NCI-H2107 (cell line): Measurements from ENCODE around the gene PPFIBP2.

ENCODE experiments used
- DNase-seq: peaks from one replicate; lab custom pipeline; 2025; lab: John Stamatoyannopoulos, UW

The PPFIBP2 gene

GRCh38 chr11:7513234-7514098 lies at the start of gene PPFIBP2:
TSS of gene PPFIBP2 (plus strand) at chr11:7513999. CDS start at chr11:7549476, 35,477 bp downstream.
- no peak for DNase-seq

DNA sequence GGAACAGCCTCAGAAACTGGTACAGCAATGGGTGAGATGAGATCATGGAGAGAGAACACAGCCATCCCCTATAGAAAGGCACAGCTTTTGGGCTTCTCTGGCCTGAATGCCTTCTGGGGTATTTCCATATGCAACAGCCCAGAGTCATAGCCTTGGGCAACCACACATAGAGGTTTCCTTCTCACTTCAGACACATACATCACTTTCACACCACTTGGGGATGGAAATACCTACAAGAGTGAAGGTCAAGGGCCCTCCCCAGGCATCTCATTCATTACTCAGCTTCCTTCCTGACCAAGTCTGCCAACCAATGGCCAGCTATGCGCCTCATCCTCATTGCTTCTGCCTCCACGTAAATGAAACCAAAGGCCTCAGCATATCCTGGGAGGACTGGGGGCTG lies 46.1 kb upstream of the PPFIBP2 start:
- no peak for DNase-seq

DNA sequence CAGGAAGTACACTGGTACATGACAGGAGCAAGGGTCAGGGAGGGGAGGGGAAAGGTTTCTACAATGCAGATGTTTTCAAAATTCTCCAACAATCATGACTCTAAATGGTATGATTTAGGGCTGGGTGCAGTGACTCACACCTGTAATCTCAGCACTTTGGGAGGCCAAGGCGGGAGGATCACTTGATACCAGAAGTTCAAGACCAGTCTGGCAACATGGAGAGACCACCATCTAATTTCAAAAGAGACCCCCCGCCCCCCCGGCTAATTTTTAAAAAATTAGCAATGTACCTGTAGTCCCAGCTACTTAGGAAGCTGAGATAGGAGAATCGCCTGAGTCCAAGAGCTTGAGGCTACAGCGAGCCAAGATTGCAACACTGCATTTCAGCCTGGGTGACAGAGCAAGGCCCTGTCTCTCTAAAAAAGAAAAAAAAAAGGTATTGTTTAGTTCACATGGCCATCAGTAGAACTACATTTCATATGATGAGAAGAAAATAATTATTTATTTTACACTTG lies 44.4 kb upstream of the PPFIBP2 start:
- no peak for DNase-seq

- no peak for DNase-seq
Measured at GRCh38 chr11:7471071-7471470, 42.7 kb upstream of the PPFIBP2 start.

DNA sequence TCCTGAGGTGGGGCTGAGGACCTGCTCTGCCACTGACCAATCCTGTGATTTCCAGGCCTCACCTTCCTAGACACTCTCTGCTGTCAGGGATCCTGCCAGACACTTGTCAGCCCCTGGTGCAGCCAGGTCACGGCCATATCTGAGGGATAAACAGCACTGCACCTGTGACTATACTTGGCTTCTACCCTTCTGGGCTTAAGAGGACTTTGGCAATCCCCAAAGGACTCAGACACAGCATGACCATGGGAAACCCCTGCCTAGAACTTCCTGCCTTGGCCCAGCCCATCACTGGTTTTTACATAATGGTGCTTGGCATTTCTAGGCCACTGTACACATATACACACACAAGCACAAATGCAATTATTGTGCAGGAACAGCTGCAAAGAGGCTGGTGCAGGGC lies 40.1 kb upstream of the PPFIBP2 start:
- no peak for DNase-seq

DNA sequence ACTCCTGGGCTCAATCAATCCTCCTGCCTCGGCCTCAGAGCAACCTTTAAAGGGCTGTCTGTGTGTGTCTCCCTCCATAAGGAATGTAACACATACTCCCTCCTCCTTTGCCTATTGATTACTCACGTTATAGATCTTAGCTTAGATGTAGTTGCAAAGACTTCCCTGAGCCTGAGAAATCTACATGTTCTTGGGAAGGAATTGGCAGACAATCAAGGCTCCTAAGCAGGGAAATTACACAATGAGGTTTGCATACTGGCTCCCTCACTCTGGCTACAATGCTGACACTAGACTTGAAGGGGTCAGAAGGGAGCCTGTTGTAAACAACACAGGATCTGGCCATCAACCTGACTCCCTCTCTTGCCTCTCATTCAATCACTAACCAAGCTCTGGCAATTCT lies 33.7 kb upstream of the PPFIBP2 start:
- no peak for DNase-seq

DNA sequence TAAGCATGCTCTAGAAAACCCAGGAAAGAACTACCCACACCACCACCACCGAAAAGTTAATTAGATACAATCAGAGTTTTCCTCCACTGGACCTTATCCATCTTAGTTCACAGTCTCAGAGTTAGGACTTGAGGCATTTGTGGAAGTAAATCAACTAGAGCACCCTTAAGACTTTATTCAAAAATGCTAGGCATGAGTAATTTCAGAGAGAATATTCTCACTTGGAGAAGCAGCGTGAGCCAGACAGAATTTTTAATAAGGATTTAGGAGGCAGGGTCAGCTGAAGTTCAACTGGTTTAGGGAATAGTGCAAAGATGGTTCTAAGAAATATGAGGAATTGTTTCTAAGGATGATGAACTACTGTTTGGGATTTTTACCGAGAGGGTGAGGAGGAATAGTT lies 29.7 kb upstream of the PPFIBP2 start:
- no peak for DNase-seq

DNA sequence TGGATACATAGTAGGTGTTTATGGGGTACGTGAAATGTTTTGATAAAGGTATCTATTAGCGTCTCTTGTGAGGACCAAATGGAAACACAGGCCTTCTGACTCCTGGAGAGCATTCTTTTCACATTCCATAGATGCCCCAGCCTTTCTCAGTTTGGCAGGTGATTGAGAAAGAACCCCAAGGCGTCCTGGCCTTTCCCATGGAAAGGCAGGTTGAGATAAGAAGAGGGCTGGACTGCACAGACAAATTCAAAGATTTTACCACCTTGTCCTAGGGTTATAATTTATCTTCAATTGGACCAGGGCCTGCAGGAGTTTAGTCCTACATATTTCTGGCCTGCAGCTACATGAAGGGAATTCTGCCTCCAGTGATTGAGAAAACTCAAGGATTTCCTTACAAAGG lies 29.2 kb upstream of the PPFIBP2 start:
- DNase-seq = no peak

GRCh38 chr11:7485186-7486097 lies 28.4 kb upstream of the PPFIBP2 start, which contains the start of gene OLFML1:
TSS of gene OLFML1 (plus strand) at chr11:7485506. CDS start at chr11:7485876, 370 bp downstream.
- DNase-seq = no peak

- no peak for DNase-seq
Measured at GRCh38 chr11:7486098-7486780, 27.6 kb upstream of the PPFIBP2 start.

- DNase-seq = no peak
Measured at GRCh38 chr11:7486781-7487140, 27.0 kb upstream of the PPFIBP2 start.

DNA sequence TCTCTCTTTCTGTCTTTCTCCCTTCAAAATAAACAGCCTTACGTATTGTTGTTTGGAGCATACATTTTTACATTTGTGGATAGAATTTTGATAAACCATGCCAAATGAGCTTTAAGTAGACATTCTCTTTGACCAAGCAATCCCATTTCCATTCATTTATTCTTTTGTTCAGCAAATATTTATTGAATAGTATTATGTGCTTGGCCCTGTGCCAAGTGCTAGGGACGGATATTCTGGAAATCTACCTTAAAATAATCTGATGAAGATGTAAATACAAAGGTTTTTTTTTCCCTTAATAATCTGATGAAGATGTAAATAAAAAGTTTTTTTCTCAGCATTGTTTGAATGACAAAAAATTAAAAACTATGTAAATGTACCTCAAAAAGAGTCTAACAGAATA lies 26.4 kb upstream of the PPFIBP2 start:
- no peak for DNase-seq

GRCh38 chr11:7488681-7489080 lies 25.1 kb upstream of the PPFIBP2 start:
- no peak for DNase-seq

DNA sequence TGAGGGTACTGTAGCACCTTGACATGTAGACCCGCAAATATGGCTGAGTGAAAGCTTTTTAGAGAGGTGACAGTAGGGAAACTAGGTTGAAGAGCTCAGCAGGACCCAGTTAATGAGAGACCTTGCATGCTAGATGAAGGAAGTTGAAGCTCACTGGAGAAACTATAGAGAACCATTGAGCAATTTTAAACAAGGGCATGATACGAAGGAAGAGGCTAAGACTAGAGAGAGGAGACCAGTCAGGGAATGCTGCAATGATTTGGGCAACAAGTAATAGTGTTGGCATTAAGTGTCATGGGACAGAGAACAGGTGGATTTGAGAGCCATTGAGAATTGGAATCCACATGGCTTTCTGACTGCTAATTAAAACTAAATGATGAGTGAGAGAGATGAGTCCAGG lies 24.4 kb upstream of the PPFIBP2 start:
- DNase-seq = no peak

GRCh38 chr11:7490054-7490453 lies 23.7 kb upstream of the PPFIBP2 start:
- no peak for DNase-seq

- DNase-seq = no peak
Measured at GRCh38 chr11:7490535-7490934, 23.3 kb upstream of the PPFIBP2 start.

GRCh38 chr11:7492253-7492652 lies 21.5 kb upstream of the PPFIBP2 start:
- no peak for DNase-seq

DNA sequence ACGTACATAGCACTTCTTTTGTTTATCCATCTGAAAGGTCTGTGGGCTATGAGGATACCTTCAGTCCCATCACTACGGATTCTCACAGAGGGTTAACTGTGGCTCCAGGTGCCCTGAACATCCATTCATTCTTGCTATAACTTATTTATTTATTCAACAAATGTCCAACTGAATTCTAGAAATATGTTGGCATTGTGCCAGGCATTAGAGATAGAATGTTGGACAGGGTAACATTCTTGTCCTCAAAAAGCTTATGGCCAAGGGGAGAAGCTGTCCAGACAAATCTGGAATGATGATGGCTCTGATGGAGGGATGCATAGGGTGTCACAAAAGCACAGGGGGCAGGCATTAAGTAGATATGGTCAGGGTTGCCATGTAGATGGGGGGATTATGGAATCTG lies 20.1 kb upstream of the PPFIBP2 start:
- DNase-seq = no peak

- DNase-seq = no peak
Measured at GRCh38 chr11:7494086-7494745, 19.6 kb upstream of the PPFIBP2 start.

GRCh38 chr11:7495882-7496551 lies 17.8 kb upstream of the PPFIBP2 start:
- no peak for DNase-seq

GRCh38 chr11:7498193-7498592 lies 15.6 kb upstream of the PPFIBP2 start:
- no peak for DNase-seq
